GM12872 (cell line): ENCODE results near the gene C2CD4A.

ENCODE experiments used
- TF ChIP-seq, protein P1 (sequence below): IDR thresholded peaks from 3 replicates; pipeline ENCODE4 v1.5.1; 2011; ENCODE audit warnings: low read depth, mild to moderate bottlenecking, low read length, moderate library complexity; ENCODE audit not compliant: insufficient read depth

C2CD4A gene

DNA sequence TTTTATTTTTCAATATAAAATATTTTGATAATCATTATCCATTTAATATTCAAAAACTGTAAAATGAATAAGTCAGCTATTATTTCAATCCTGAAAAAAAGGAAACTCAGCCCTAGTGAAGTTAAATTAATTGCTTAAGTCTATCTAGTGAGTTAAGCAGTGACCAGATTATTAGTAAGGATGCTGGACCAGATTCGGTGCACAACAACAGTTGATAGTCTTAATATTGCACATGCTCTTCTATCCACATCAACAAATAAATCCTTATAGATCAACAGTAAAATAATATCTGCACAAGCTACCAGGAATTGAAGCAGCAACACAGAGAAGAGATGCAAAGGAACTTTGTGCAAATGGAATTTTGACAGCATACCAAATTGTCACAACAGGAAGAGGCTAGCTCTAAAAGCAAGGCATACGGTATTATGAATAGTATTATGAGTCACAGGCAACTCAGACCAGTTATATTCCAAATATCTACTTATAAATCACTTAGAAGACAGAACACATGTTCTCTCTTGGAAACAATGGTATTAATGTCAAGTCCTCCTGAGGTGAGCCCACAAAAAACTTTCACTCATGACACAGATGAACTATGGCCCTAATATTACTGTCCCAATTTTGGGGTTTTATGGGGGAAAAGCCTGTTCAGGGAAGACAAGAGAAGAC is 31.4 kb upstream of the C2CD4A start:
- TF ChIP-seq, protein P1, sequence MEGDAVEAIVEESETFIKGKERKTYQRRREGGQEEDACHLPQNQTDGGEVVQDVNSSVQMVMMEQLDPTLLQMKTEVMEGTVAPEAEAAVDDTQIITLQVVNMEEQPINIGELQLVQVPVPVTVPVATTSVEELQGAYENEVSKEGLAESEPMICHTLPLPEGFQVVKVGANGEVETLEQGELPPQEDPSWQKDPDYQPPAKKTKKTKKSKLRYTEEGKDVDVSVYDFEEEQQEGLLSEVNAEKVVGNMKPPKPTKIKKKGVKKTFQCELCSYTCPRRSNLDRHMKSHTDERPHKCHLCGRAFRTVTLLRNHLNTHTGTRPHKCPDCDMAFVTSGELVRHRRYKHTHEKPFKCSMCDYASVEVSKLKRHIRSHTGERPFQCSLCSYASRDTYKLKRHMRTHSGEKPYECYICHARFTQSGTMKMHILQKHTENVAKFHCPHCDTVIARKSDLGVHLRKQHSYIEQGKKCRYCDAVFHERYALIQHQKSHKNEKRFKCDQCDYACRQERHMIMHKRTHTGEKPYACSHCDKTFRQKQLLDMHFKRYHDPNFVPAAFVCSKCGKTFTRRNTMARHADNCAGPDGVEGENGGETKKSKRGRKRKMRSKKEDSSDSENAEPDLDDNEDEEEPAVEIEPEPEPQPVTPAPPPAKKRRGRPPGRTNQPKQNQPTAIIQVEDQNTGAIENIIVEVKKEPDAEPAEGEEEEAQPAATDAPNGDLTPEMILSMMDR = no peak

DNA sequence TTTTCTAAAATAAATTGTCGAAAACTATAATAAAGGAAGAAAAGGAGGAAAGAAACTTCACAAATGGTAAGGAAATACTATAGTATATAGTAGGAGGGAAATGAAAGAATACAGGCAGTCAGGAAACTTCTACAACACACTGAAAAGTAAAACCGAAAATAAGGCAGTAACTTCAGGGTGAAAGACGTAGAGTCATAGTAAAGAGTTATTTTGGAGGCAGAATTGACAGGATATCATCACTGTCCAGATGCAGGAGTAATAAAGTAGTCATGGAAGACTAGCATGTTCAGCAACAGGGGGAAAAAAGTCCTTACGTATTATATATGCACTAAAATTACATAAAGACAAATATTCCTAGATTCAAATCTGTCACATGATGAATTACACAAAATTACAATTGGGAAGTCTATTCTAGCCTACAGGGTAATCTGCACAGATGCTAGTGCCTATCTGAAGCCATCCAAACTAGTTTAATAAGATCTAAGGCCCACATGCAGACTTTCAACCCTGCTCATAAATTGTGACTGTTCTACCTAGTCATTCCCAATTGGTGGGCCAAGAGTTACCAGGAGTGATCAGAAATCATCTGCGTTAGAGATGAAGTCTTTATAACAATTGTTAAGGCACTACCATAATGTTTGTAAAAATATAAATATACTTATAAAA is 20.6 kb upstream of the C2CD4A start:
- TF ChIP-seq, protein P1 = no peak

DNA sequence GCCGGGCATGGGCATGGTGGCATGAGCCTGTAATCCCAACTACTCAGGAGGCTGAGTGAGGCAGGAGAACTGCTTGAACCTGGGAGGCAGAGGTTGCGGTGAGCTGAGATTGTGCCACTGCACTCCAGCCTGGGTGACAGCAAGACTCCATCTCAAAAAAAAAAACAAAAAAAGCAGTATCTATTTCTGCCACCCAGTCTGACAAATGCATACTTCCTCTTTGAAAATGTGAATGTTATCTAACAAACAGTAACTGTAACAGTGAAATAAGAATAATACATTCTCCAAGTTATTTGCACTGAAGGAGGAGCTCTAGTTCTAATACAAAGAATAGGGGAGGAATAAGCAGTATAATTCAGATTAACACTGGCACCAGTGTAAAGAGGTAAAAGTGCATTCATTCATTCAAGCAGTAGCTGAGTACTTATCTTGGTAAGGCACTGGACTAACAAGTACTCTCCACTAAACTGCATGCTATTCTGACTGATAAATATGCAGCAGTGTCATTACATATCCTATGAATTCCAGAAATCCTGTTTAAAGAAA is 19.4 kb upstream of the C2CD4A start:
- TF ChIP-seq, protein P1 = no peak

DNA sequence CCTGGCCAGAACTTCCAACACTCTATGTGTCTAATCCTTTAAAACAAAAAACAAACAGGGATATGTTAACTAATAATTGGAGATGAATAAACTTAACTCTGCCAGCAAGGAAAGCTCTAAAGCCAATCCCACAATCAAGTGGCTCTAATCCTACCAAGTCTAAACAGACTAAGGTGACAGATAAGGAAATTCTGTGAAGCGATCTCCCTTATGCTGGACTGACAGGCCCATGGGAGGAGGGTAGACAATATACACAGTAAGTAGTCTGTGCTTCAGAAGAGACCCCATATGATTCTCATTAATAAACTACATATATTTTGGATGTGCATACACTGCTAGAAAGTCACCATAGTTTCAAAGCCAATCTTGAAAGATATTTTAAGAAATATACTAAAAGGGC is 16.7 kb upstream of the C2CD4A start:
- TF ChIP-seq, protein P1 = no peak

DNA sequence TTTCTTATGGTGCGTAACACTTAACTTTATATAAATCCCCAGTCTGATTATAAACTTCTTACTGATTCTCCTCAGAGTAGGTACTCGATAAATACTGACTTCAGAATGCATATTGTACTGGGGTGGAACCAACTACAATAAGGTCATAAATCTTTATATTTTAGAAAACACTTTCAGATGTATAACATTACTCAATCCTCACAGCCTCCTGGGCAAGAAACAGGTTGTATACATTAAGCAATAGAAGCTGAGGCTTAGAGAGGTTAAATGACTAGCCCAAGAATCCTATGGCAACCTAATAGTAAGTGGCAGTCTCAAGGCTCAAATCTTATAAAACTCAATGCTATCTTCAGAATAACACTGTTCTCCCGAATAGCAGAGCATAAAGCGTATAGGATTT is 15.6 kb upstream of the C2CD4A start:
- TF ChIP-seq, protein P1 = no peak

DNA sequence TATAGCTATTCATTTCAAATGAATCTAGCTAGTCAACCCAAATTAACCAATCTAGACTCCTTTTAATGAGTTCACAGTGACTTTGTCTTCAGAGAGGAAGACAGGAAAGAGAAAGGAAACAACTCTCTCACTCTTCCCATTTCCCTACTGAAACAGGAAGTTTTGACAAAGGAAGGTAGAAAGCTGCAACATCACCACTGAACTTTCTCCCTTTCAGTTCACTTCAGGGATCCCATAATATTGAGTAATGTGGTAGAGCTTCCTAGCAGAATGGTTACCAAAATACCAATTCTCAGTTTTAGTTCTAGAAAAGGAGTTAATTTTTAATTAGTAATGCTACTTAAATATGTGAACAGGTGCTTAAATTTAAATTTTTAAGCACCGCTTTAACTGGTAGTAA is 14.1 kb upstream of the C2CD4A start:
- TF ChIP-seq, protein P1 = no peak

DNA sequence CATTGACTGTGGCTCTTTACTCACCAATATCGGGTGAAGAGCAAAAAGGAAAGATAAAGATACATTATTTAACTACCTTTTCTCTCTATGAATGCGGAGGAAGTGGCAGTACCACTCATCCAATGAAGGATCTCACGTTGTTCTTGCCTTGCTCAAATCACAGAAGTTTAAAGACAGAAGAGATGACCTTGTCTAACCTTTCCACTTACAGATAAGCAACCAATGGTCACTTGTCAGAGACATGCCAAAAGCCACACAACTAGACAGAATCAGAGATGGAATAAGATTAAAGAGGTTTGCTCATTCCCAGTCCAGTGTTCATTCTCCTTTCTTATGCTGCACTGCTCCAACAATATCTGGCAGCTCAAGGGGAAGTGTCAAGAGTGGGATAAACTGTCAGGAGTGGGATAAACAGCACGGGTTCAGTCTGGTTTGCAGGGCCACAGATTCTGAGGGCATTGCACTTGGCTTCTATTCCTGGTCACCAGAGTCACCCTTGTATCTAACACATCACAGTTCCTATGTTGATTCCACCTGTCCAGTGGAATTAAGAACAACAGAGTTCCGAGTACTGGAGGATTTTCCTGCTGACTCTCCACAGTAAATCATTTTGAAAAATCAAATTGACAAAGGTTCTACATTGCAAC is 13.2 kb upstream of the C2CD4A start:
- TF ChIP-seq, protein P1 = no peak
